Measurements from ENCODE around the gene CABP4. TPM values are rescaled to one million over a fixed set of nuclear protein-coding genes. Genes with fewer than 3 reads are reported as not detected.
"Not testable (repeated sequence)": the region's sequence is repeated elsewhere in the genome, so short reads cannot be mapped to it uniquely, and the experiment has no call there.

Gene CABP4
- total RNA-seq, 1 donor from 2014 or later = 3.8 TPM

DNA sequence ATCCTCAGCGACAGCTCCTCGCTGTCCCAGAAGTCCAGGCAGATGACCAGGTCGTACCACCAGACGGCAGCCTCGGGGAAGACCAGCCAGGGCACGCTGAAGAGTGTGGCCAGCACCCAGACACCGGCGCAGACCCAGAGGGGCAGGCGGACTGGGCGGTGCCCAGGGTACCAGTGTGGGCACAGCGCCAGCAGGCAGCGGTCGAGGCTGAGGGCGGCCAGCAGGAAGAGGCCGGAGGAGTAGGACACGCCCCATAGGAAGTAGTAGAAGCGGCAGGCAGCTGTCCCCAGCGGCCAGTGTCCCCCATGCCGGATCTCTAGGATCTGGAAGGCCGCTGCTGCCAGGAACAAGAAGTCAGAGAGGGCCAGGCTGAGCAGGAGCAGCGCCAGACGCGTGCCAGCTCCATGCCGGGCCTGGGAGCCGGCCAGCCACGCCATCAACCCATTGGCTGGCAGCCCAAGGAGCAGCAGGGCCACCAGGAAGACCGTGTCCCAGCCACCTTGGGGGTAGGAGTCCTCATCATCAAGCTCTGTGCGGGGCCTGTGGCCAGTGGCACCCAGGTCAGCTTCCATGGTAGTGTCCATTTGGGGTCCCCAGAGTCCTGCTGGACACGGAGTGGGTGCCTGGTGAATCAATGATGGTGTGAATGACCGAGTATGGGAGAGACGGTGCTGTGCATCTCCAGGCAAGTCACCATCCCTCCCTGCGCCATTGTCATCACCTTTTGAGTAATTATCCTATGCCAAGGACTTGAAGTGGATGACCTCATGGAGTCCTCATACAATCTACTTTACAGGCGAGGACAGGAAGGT is 2.8 kb upstream of the CABP4 start, which contains the start of gene GPR152:
Gene GPR152 (minus strand): TSS at position 589 of the 812 bp plus-strand sequence. CDS start 5 bp downstream, at position 584.
- DNase-seq (ENCODE audit: low spot score) = no peak

DNA sequence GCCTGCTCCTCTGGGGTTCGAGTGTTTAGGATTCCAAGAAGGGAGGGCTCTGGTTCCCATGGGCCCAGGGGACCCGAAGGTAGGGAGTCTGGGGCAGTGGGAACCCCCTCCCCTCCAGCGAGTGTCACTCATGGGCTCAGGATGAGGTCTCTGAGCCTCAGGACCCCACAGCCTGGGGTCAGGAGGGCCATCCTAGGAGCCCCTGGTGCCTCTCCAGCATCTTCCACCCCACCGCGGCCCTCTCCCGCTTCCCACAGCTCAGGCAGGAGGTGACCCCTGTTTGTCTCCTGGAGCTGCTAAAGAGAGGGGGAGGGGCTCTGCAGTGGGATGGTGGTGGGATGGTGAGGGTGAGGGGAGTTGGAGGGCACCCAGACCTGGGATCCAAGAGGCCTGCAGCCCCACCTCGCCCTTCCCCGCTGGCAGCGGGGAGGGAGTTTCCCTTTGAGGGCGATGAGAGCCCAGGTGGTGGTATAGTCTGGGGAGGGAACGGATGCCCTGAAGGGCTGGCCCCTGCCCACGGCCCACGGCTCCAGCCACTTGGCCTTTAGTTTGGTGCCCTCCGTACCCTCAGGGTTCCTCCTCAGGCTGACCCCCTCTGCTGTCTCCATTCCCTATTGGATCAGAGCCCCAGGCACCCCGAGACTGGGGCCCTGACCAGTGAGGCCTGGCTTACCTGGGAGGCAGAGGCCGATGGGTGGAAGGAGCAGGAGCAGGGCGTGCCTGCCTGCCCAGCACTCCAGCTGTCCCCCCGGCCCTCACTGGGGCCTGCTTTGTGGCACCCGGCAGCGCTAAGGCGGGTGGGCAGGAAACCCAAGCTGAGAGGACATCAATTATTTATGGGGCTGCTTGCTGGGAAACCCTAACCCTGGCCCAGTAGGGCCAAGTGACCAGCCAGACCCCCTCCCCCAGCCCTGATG is 1.1 kb upstream of the CABP4 start:
- DNase-seq (ENCODE audit: low spot score) = no peak

DNA sequence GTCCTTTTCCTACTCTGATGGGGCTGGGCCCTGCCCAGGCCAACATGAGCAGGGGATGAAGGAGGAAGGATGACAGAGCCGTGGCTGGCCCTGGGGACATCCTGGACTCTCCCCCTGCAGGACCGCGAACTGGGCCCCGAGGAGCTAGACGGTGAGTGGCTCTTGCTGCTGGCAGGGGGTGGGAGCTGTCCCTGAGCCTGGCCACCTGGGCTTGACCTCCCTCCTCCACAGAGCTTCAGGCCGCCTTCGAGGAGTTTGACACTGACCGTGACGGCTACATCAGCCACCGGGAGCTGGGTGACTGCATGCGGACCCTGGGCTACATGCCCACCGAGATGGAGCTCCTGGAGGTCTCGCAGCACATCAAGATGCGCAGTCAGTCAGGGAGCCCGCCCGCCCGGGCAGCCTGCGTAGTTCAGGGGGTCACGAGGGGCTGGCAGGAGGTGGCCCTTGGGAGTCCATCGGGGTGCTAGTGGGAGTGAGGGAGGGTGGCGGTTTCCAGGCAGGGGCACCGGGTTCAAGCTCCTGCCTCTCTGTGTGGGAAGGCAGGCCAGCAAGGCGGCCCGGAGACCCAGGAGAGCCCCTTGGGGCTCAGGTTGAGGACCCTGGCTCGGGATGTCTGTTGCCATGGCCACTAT is 1.0 kb downstream of the CABP4 start:
- no peak for DNase-seq (ENCODE audit: low spot score)

DNA sequence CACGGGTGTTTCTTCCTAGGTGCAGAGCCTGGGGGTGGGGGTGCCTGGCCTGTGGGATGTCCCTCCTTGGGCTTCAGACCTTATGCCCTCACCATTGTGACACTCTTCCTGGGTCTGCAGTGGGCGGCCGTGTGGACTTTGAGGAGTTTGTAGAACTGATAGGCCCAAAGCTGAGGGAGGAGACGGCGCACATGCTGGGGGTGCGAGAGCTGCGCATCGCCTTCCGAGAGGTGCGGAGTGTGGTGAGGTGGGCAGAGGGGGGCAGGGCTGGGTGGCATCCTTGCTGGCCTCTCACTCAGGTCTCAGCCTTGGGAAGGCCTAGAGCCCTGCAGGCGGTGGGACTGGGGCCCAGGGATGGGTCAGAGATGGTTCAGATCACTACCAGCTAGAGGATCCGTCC is 2.3 kb downstream of the CABP4 start:
- no peak for DNase-seq (ENCODE audit: low spot score)

DNA sequence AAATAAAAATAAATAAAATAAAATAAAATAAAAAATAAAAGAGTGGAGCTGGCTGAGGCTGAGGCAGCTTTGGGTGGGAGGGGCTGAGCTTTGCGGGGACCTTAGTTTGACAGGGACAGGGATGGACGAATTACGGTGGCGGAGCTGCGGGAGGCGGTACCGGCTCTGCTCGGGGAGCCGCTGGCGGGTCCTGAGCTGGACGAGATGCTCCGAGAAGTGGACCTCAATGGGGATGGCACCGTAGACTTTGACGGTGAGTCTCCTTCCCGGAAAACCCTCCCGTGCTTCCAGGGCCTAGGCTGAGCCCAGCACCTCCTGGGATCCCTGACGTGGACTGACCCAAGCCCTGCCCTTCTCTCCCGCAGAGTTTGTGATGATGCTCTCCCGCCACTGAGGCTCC is 3.1 kb downstream of the CABP4 start:
- no peak for DNase-seq (ENCODE audit: low spot score)

DNA sequence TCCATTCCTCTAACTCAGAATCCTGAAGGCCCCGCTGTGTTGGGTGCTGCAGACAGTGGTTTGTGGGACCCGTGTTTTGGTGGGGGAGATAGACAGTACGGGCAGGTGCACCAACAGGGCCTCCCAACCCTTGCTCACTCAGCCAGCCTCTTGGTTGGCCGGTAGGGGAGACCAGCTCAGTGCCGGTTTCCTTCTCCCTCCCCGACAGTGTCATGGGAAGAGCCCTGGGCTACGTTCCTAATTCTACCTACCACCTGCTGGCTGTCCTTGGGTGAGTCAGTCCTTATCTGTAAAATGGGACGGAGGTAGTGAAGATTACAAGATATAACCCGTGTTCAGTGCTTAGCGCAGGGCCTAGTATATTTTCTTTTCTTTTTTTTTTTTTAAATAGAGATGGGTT is 8.0 kb downstream of the CABP4 start:
- DNase-seq (ENCODE audit: low spot score) = no peak

DNA sequence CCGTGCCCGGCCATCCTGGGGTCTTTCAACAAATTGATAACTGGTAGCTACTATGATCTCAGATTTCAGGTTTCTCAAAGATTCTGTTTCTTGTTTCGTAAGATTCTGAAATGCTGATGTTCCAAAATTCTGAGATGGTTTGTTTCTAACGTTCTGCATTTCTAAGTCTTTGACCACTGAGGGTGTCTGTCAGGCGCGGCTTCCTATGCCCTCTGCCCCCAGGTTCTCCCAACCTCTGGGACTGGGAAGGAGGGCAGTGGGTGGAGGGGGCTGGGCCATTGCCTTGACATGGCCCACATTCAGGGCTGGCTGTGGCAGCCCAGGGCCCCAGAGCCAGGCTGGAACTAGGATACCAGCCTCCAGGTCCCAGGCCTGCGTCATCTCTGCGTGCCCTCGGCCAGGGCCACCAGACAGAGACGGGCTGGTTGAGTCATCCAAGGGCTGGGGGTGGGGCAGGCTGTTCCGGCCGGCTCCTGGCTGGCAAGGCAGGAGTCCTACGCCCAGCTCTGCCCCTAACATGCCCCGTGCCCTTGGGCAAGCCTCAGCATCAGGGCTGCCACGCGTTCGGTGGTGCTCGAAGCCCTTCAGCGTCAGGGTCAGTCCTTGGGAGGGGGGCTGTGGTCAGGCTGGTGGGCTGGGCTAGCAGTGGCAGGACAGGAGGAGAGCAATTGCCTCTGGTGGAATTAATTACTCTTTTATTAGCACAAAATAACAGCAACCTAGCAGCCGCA is 8.7 kb downstream of the CABP4 start:
- DNase-seq (ENCODE audit: low spot score) = no peak

DNA sequence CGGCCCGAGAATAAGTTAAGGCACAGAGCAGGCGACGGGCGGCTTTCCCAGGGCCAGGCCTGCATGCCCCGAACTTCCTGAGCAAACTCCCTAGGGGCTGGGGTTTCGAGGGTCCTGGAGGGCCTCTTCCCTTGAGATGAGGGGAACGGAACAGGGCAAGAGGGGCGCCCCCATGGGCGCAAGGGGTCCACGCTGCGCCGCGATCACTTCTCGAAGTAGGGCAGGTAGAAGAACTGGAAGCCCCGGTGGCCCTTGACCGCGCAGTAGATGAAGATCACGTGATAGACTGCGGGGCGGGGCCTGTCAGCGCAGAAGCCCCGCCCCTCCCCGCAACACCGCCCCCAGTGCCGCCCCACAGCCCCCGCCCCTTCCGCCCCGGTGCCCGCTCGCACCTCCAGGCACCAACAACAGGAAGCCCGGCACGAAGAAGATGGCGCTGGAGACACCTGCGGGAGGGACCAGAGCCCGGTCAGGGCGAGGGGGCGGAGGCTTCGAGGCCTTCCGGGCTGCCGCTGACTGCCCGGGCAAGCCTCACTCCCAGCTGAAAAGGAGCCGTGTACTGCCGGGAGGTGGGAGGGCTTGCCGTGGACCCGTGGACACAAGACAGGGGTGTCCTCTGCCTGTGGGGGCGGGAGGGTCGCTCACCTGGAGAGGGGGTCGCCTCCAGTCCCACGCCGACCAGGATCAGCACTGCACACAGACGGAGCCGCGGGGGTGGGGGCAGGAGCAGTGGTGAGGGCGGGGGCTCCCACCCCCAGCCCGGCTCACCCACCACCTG is 9.4 kb downstream of the CABP4 start:
- peak; percentile 95 for DNase-seq (ENCODE audit: low spot score)

DNA sequence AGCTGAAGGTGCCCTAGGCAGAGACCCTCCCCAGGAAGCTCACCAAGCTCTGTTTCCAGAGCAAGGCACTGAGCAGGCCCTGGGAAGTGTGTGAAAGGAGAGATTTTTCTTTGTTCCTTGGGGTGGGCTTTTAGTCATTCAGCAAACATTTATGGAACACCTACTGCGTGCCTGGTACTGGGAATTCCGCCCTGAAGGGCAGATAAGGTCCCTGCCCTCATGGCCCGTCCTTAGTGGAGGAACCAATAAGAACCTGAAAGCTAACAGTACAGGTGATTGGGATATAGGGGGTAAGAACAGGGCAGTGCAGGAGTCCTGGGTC is 10.0 kb downstream of the CABP4 start:
- DNase-seq (ENCODE audit: low spot score) = no peak

DNA sequence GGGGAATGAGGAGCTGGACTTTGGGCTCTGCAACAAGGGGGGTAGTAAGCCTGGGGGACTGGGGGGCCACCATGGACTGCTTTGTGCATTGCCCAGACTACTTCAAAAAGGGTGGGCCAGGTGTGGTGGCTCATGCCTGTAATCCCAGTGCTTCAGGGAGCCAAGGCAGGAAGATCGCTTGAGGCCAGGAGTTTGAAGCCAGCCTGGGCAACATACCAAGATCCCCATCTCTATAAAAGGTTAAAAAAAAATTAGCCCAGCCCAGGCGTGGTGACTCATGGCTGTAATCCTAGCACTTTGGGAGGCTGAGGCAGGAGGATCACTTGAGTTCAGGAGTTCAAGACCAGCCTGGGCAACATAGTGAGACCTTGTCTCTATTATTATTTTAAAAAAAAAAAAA is 10.4 kb downstream of the CABP4 start:
- DNase-seq (ENCODE audit: low spot score) = not testable (repeated sequence)

DNA sequence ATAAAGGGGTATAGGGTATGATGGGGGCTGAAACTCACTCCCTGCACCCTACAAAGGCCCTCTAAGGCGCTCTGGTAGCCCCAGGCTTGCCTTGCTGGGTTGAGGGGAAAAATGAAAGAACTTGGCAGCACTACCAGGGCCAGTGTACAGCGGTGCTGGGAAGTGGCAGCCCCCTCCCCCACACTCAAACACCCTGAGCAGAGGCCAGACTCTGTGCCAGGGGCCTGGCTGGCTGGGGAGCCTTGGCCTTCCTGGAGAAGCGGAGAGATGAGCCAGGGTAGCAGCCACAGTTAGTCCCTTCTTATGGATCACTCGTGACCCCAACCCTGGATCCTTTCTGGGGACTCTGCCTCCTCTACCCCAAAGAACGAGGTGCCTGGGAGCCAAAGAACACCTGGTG is 11.2 kb downstream of the CABP4 start:
- no peak for DNase-seq (ENCODE audit: low spot score)

DNA sequence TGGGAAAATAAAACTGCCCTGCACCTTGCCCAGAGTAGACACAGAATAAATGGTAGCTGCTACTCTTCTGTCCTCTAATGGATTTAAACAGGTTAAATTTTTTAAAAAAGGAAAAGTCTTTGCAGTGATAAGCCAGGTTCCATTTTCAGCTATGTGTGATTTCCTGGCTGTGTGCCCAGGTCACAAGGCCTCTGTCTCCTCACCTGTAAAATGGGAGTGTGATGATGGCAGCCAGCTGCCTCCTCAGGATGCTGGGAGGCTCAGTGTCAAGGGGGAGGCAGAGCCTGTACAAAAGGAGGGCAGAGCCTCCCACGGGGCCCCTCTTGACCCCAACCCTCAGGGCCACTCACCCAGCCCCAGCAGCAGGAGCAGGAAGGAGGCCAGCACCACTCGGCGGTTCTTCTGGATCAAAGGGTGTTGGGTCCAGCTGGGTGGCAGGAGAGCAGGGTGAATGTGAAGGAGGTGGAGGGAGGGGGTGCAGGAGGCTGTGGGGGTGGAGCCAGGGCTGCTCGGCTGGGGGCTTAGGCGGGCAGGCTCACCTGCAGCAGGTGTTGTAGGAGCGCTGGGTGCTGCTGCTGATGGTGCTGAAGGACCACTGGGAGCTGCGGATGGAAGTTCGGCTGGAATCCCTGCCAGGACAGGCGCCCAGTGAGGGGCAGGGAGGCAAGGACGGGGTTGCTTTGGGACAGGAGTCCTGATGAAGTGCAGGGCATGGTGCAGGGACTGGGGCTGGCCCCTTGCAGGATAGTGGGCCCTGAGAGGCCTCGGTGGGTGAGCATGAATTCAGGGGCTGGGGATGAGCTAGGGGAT is 12.0 kb downstream of the CABP4 start:
- no peak for DNase-seq (ENCODE audit: low spot score)

DNA sequence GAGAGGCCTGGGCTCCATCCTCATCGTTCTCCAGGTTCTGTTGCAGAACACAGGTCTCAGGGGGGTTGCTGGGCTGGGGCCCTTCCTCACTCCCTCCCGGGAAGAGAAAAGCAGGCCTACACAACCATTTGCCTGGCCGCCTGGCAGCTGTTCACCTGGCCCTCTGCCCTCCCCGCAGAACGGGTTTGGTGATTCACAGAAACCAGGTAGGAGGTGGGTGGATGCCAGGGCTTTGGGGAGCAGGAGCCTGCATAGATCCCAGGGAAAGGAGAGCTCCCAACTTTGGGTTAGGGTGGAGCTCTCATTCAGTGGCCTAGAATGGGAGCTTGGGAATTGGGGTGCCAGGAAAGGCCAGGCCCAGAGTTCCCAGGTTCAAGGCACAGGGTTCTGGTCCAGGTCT is 12.9 kb downstream of the CABP4 start:
- no peak for DNase-seq (ENCODE audit: low spot score)

DNA sequence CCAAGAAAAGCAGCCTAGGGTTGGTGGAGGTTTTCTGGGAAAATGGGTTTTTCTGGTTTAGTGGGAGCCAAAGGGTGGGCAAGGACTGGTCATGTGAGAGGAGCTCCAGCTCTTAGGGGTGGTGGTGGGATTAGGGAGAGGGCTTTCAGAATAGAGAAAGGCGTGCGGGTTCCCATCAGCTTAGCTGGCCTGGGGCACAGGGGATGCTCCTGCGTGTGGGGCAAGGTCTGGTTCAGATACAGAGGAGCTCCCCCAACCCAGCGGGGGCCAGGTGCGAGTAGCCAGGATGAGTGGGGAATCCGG is 13.3 kb downstream of the CABP4 start:
- DNase-seq (ENCODE audit: low spot score) = no peak

DNA sequence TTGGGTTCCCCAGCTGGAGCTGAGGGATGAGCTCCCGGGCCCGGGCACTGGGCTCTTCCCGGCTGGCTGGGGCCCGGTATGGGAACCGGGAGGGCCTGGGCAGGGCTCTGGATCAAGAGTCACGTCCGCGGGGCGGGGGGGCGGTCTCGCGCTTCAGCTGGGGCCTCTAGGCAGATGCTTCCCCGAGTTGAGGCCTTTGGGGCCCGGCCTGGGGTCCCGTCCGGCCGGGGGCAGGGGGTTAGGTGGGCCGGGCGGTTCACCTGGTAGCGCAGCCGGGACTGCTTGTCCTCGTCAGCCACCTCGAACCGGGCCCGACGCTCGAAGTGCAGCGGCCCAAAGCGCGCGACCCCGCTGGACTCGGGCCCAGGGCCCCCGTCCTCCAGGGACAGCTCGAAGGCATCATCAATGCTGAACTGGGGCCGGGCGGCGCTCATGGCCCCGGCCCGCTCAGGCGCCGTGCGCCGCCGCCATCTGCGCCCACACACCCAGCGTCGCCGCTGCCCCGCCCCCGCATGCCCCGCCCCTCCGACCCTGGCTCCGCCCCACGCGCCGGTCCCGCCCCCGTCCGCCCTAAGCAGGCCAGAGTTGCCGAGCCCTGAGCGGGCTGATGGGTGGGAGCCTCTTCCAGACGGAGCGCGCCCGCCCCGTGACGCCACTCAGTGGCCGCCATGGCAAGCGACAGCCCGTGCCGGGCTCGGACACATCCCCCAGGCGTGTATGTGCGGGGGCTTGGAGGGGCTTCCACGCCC is 13.8 kb downstream of the CABP4 start, which contains the start of gene TMEM134:
Gene TMEM134 (minus strand): TSS at position 493 of the 749 bp plus-strand sequence. CDS start 59 bp downstream, at position 434.
- peak; percentile 98 for DNase-seq (ENCODE audit: low spot score)

DNA sequence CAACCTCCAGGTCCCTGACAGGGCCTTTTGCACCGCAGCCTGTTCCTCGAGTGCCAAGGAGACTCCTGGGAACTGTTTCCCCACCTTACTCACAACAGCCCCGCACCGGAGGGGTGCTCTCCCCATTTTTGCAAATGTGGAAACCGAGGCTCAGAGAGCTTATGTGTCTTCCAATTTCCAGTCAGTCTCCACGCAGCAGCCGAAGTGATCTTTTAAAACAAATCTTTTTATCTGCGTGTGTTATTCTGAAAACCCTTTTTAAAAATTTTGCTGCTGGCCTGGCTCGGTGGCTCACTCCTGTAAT is 14.3 kb downstream of the CABP4 start:
- DNase-seq (ENCODE audit: low spot score) = no peak

DNA sequence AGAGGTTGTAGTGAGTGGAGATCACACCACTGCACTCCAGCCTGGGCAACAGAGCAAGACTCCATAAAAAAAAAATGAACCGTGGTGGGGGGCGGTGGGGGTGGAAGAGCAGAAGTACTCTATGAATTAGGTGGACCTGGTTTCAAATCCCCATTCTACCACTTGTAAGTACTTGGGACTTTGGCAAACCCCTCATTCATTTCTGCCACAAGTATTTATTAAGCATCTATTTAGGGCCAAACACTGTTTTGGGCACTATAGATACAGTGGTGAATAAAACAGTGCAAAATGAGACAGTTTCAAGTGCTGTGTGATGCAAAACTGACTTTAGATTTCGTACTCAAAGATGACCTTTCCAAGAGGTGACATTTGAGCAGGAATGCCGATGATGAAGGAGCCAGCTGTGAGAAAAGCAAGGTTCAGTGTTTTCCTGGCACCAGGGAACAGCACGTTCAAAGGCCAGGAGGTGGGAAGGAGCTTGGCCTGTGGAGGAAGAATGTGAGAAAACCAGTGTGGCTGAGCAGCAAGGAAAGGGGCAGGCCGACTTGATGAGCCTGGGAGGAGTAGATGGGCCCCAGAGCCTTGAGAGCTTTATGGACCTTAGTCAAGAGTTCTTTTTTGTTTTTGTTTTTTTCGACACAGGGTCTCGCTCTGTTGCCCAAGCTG is 15.3 kb downstream of the CABP4 start:
- DNase-seq (ENCODE audit: low spot score) = no peak

DNA sequence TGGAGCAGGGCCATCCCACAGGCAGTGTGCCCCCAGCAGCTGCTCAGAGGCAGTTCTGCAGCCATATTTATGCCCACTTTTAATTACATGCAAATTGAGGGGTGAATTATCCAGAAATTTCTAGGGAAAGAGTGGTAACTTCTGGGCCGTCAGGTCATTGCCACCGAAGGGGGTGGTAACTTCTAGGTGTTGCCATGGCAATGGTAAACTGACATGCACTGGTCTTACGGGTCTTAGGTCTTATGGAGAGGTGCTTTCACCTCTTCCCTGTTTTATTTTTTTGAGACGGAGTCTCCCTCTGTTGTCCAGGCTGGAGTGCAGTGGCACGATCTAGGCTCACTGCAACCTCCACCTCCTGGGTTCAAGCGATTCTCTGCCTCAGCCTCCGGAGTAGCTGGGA is 17.7 kb downstream of the CABP4 start:
- DNase-seq (ENCODE audit: low spot score) = no peak

DNA sequence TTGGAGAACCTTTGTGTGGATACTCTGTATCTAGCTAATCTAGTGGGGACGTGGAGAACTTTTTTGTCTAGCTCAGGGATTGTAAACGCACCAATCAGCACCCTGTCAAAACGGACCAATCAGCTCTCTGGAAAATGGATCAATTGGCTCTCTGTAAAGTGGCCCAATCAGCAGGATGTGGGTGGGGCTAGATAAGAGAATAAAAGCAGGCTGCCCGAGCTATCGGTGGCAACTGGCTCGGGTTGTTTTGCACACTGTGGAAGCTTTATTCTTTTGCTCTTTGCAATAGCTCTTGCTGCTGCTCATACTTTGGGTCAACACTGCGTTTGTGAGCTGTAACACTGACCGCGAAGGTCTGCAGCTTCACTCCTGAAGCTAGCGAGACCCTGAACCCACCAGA is 21.5 kb downstream of the CABP4 start:
- not testable (repeated sequence) for DNase-seq (ENCODE audit: low spot score)

Measured in mesenteric fat pad (tissue), 1 donor.